ENCODE results near the gene MREG. TPM values are rescaled to one million over a fixed set of nuclear protein-coding genes. Genes with fewer than 3 reads are reported as not detected.

Gene MREG
- total and polyA plus RNA-seq, 2 experiments from 2014 or later = 1.8 to 3.1 TPM

- no peak for DNase-seq
- no peaks in the 10 kb centered on the region for H3K9me3 ChIP-seq (ENCODE audit: low read depth)
- H3K9ac ChIP-seq = no peak overlapping the region
- H3K27ac ChIP-seq = no peak overlapping the region
- no peaks in the 10 kb centered on the region for H3K27me3 ChIP-seq (replicated peaks; ENCODE audit: insufficient read depth)
- H3F3A ChIP-seq (ENCODE audit: insufficient read depth) = peaks cover 13% of the 10 kb centered on the region
- H2AFZ ChIP-seq = no peak overlapping the region
- 46 to 60% methylated on average over 2 of the region's 2 CpGs for WGBS, 2 experiments (ENCODE audit: low coverage in 1 of 2, low lambda C conversion rate in 2 of 2, missing lambda C conversion rate in 2 of 2)
- TF ChIP-seq EZH2 (IDR thresholded peaks at IDR 0.05; ENCODE audit: insufficient read depth, poor library complexity, severe bottlenecking) = no peak
- no peak for TF ChIP-seq EZH2phosphoT487 (IDR thresholded peaks at IDR 0.05; ENCODE audit: insufficient read depth, low read depth)
- in situ Hi-C loops (cut with MboI) = no loop called here
- H3K36me3 ChIP-seq (ENCODE audit: low read depth) = no peaks in the 10 kb centered on the region
- H3K79me2 ChIP-seq (ENCODE audit: insufficient read depth) = no peaks in the 10 kb centered on the region
- no peak overlapping the region for H3K4me2 ChIP-seq (ENCODE audit: unreplicated experiment)
- H3K9me2 ChIP-seq (ENCODE audit: insufficient read depth) = no peaks in the 10 kb centered on the region
- no peaks in the 10 kb centered on the region for H3K4me1 ChIP-seq (ENCODE audit: insufficient read depth)
- H3K4me3 ChIP-seq = no peak overlapping the region
- no peaks in the 10 kb centered on the region for H4K20me1 ChIP-seq (ENCODE audit: insufficient read depth)
Observed at GRCh38 chr2:215983581-215984351, 29.6 kb downstream of the MREG start.

- Histone ChIP-seq H3K27ac (no peak overlapping the region), H3K79me2 (ENCODE audit: insufficient read depth) (no peaks in the 10 kb centered on the region), H3K27me3 (replicated peaks; ENCODE audit: insufficient read depth) (no peaks in the 10 kb centered on the region), H3K9me3 (ENCODE audit: low read depth) (no peaks in the 10 kb centered on the region), H3K4me3 (no peak overlapping the region), H3K9ac (no peak overlapping the region), H3K9me2 (ENCODE audit: insufficient read depth) (no peaks in the 10 kb centered on the region), H3K4me1 (ENCODE audit: insufficient read depth) (no peaks in the 10 kb centered on the region), H3K36me3 (ENCODE audit: low read depth) (no peaks in the 10 kb centered on the region), H2AFZ (no peak overlapping the region), H3F3A (ENCODE audit: insufficient read depth) (peaks cover 13% of the 10 kb centered on the region), H4K20me1 (ENCODE audit: insufficient read depth) (no peaks in the 10 kb centered on the region), H3K4me2 (ENCODE audit: unreplicated experiment) (peak overlapping the region; percentile 22)
- WGBS, 2 experiments (ENCODE audit: low coverage in 1 of 2, low lambda C conversion rate in 2 of 2, missing lambda C conversion rate in 2 of 2) = 28 to 30% methylated on average over 6 of the region's 6 CpGs
- DNase-seq = peak; percentile 90
- TF ChIP-seq EZH2phosphoT487 (IDR thresholded peaks at IDR 0.05; ENCODE audit: insufficient read depth, low read depth) (no peak), EZH2 (IDR thresholded peaks at IDR 0.05; ENCODE audit: insufficient read depth, poor library complexity, severe bottlenecking) (no peak)
- in situ Hi-C loops (cut with MboI) = no loop called here
Observed at GRCh38 chr2:215982465-215982875, 30.9 kb downstream of the MREG start.

- Histone ChIP-seq H3K9ac (no peak overlapping the region), H3F3A (ENCODE audit: insufficient read depth) (peaks cover 13% of the 10 kb centered on the region), H3K4me1 (ENCODE audit: insufficient read depth) (no peaks in the 10 kb centered on the region), H3K27ac (no peak overlapping the region), H3K9me2 (ENCODE audit: insufficient read depth) (no peaks in the 10 kb centered on the region), H3K9me3 (ENCODE audit: low read depth) (no peaks in the 10 kb centered on the region), H2AFZ (no peak overlapping the region), H3K36me3 (ENCODE audit: low read depth) (no peaks in the 10 kb centered on the region), H3K4me2 (ENCODE audit: unreplicated experiment) (no peak overlapping the region), H3K79me2 (ENCODE audit: insufficient read depth) (no peaks in the 10 kb centered on the region), H3K4me3 (no peak overlapping the region), H4K20me1 (ENCODE audit: insufficient read depth) (no peaks in the 10 kb centered on the region), H3K27me3 (replicated peaks; ENCODE audit: insufficient read depth) (no peaks in the 10 kb centered on the region)
- 91 to 93% methylated on average over 7 of the region's 7 CpGs for WGBS, 2 experiments (ENCODE audit: low coverage in 1 of 2, low lambda C conversion rate in 2 of 2, missing lambda C conversion rate in 2 of 2)
- no peak for TF ChIP-seq EZH2phosphoT487 (IDR thresholded peaks at IDR 0.05; ENCODE audit: insufficient read depth, low read depth)
- TF ChIP-seq EZH2 (IDR thresholded peaks at IDR 0.05; ENCODE audit: insufficient read depth, poor library complexity, severe bottlenecking) = no peak
- no peak for DNase-seq
- in situ Hi-C loops (cut with MboI) = no loop called here
Observed at GRCh38 chr2:215981115-215981514, 32.2 kb downstream of the MREG start.

GRCh38 chr2:215979620-215980019 is 33.7 kb downstream of the MREG start:
- in situ Hi-C loops (cut with MboI) = no loop called here
- Histone ChIP-seq H3K4me2 (ENCODE audit: unreplicated experiment) (no peak overlapping the region), H2AFZ (no peak overlapping the region), H3K27me3 (replicated peaks; ENCODE audit: insufficient read depth) (no peaks in the 10 kb centered on the region), H3K79me2 (ENCODE audit: insufficient read depth) (no peaks in the 10 kb centered on the region), H3K27ac (no peak overlapping the region), H3K4me3 (no peak overlapping the region), H3K9me2 (ENCODE audit: insufficient read depth) (no peaks in the 10 kb centered on the region), H3K36me3 (ENCODE audit: low read depth) (no peaks in the 10 kb centered on the region), H3F3A (ENCODE audit: insufficient read depth) (peaks cover 13% of the 10 kb centered on the region), H3K9ac (no peak overlapping the region), H3K9me3 (ENCODE audit: low read depth) (no peaks in the 10 kb centered on the region), H3K4me1 (ENCODE audit: insufficient read depth) (no peaks in the 10 kb centered on the region), H4K20me1 (ENCODE audit: insufficient read depth) (no peaks in the 10 kb centered on the region)
- 88 to 91% methylated on average over 2 of the region's 2 CpGs for WGBS, 2 experiments (ENCODE audit: low coverage in 1 of 2, low lambda C conversion rate in 2 of 2, missing lambda C conversion rate in 2 of 2)
- no peak for TF ChIP-seq EZH2phosphoT487 (IDR thresholded peaks at IDR 0.05; ENCODE audit: insufficient read depth, low read depth)
- TF ChIP-seq EZH2 (IDR thresholded peaks at IDR 0.05; ENCODE audit: insufficient read depth, poor library complexity, severe bottlenecking) = no peak
- DNase-seq = no peak
